Measurements from ENCODE around the gene ODF2L.

Gene ODF2L

GRCh38 chr1:86387916-86388627 is 8.1 kb downstream of the ODF2L start:
- TF ChIP-seq, protein P1, sequence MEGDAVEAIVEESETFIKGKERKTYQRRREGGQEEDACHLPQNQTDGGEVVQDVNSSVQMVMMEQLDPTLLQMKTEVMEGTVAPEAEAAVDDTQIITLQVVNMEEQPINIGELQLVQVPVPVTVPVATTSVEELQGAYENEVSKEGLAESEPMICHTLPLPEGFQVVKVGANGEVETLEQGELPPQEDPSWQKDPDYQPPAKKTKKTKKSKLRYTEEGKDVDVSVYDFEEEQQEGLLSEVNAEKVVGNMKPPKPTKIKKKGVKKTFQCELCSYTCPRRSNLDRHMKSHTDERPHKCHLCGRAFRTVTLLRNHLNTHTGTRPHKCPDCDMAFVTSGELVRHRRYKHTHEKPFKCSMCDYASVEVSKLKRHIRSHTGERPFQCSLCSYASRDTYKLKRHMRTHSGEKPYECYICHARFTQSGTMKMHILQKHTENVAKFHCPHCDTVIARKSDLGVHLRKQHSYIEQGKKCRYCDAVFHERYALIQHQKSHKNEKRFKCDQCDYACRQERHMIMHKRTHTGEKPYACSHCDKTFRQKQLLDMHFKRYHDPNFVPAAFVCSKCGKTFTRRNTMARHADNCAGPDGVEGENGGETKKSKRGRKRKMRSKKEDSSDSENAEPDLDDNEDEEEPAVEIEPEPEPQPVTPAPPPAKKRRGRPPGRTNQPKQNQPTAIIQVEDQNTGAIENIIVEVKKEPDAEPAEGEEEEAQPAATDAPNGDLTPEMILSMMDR (IDR thresholded peaks at IDR 0.05; ENCODE audit: extremely low read depth, missing control alignments), result no peak
- DNase-seq (ENCODE audit: low spot score), result no peak

GRCh38 chr1:86382878-86383277 is 13.2 kb downstream of the ODF2L start:
- TF ChIP-seq, protein P1 (IDR thresholded peaks at IDR 0.05; ENCODE audit: extremely low read depth, missing control alignments), result no peak
- DNase-seq (ENCODE audit: low spot score), result no peak

DNA sequence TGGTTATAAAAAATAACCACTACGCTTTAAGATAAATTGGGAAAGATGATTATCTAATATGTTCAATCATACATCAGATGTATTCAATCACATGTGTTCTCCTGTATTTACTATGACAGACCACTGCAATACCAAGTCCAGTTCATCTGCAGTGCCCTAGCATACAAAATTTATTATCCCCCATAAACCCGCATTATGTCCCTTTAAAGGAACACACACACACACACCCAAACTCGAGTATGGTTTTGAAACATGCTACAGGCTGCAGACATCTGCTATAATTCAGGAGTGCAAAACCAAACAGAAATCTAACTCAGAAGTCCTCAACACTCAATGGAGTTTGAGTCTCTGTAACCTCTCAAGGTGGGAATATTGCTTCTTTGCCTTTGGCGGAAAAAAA is 14.9 kb downstream of the ODF2L start:
- TF ChIP-seq, protein P1 (IDR thresholded peaks at IDR 0.05; ENCODE audit: extremely low read depth, missing control alignments), result no peak
- no peak for DNase-seq (ENCODE audit: low spot score)

GRCh38 chr1:86380257-86380861 is 15.8 kb downstream of the ODF2L start:
- peak; percentile 32 for DNase-seq (ENCODE audit: low spot score)
- TF ChIP-seq, protein P1 (IDR thresholded peaks at IDR 0.05; ENCODE audit: extremely low read depth, missing control alignments), result peak; percentile 27

DNA sequence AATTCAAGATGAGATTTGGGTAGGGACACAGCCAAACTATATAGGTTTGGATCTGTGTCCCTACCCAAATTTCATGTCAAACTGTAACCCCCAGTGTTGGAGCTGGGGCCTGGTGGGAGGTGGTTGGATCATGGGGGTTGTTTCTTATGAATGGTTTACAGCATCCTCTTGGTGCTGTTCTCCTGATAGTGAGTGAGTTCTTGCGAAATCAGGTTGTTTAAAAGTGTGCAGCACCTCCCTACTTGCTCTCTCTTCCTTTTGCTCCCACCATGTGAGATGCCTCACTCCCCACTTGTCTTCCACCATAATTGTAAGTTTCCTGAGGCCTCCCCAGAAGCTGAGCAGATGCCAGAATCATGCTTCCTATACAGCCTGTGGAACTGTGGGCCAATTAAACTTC is 17.3 kb downstream of the ODF2L start:
- TF ChIP-seq, protein P1 (IDR thresholded peaks at IDR 0.05; ENCODE audit: extremely low read depth, missing control alignments), result no peak
- no peak for DNase-seq (ENCODE audit: low spot score)

- TF ChIP-seq, protein P1 (IDR thresholded peaks at IDR 0.05; ENCODE audit: extremely low read depth, missing control alignments), result no peak
- no peak for DNase-seq (ENCODE audit: low spot score)
Observed at GRCh38 chr1:86377341-86377740, 18.8 kb downstream of the ODF2L start.

- DNase-seq (ENCODE audit: low spot score), result no peak
- TF ChIP-seq, protein P1 (IDR thresholded peaks at IDR 0.05; ENCODE audit: extremely low read depth, missing control alignments), result no peak
Observed at GRCh38 chr1:86375688-86376087, 20.4 kb downstream of the ODF2L start.

All from GM20000 (cell line).